GM12892 (cell line): Measurements from ENCODE around the gene GRAMD4.

Experiments used
- POLR2A ChIP-seq: IDR thresholded peaks from 2 replicates; pipeline ENCODE4 v1.6.1; 2011; ENCODE audit warnings: low read depth, low read length, control low read depth
- POLR2AphosphoS5 ChIP-seq: IDR thresholded peaks from 2 replicates; pipeline ENCODE4 v1.6.1; 2011; ENCODE audit warnings: low read depth, low read length, control low read depth
- TAF1 ChIP-seq: IDR thresholded peaks from 2 replicates; pipeline ENCODE4 v1.6.1; 2011; ENCODE audit warnings: low read depth, mild to moderate bottlenecking, control low read depth, low read length, borderline replicate concordance

DNA sequence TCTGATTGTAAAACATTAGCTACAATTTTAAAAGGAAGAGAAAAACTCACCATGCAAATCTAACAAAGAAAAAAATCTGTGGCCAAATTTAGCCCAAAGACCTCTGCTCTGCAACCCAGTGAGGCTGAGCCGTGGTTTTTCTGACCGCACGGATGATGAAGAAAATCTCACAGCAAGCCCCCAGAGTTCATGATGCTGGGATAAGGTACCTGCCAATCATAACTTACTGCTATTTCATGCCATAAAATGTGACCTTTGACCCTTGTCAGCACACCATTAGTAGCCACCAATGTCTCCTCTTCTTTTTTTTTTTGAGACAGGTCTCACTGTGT, 106.8 kb downstream of the GRAMD4 start:
- no peak for TF ChIP-seq POLR2AphosphoS5
- TF ChIP-seq TAF1: no peak
- TF ChIP-seq POLR2A: no peak
